Transverse colon (tissue), 4 donors: ENCODE results near the gene CRISPLD2.

Source experiments
- CTCF ChIP-seq, 5 experiments: fragments of 200-600 bp in 3 of 5; fragments of 450-650 bp in 2 of 5; sonication (generic) in 3 of 5; IDR thresholded peaks; 1 replicate in 2 of 5; 2 replicates in 3 of 5; pipeline ENCODE4 v1.5.1; 2016 to 2017; ENCODE audit warnings: antibody characterized with exemption in 5 of 5, inconsistent platforms in 3 of 5, mild to moderate bottlenecking in 2 of 5, moderate library complexity in 1 of 5
- POLR2A ChIP-seq: fragments of 450-650 bp; IDR thresholded peaks from one replicate; pipeline ENCODE4 v1.6.1; 2016; ENCODE audit warnings: antibody characterized with exemption, mild to moderate bottlenecking, moderate library complexity
- POLR2AphosphoS5 ChIP-seq, 3 donors: sonication (generic); formaldehyde crosslinking; IDR thresholded peaks; one replicate each; pipeline ENCODE4 v1.6.1; 2016; ENCODE audit warnings: antibody characterized with exemption in 3 of 3

- peak; percentile 28 for TF ChIP-seq POLR2A
- peak; percentile 96 to 98 (median 98) for TF ChIP-seq POLR2AphosphoS5 (IDR thresholded peaks at IDR 0.05)
- no peak for TF ChIP-seq CTCF (IDR thresholded peaks at IDR 0.05)
These were observed 12.8 kb downstream of the CRISPLD2 start for GRCh38 chr16:84832488-84833143.
